Caco-2 (cell line): ENCODE data around the gene ARPP21. TPM values are rescaled to one million over a fixed set of nuclear protein-coding genes. Genes with fewer than 3 reads are reported as not detected.

Experiments used
- BruUV-seq: library from RNA; stranded (reverse); fragments of 400-500 nt; replicated peaks from 2 replicates; lab custom pipeline; 2021; lab: Mats Ljungman, UMichigan
- CTCF ChIA-PET: fragments of 300-600 bp; sonication (Branson Sonifier 250); formaldehyde crosslinking; loops from one replicate; lab custom pipeline; 2022; ENCODE audit warnings: antibody characterized with exemption; lab: Charles Lee
- POLR2A ChIA-PET: fragments of 300-600 bp; sonication (Branson Sonifier 250); formaldehyde crosslinking; loops from one replicate; lab custom pipeline; 2022; ENCODE audit warnings: antibody characterized with exemption; lab: Charles Lee
- DNase-seq, 2 experiments: peaks; one replicate each; pipeline versions ENCODE4 v3.0.0 to v3.0.0-alpha.2; 2020 to 2022
- H3K27me3 ChIP-seq: replicated peaks from 2 replicates; pipeline ENCODE4 v1.6.0; 2011; ENCODE audit warnings: low read length; ENCODE audit not compliant: control insufficient read depth, insufficient read depth
- H3K36me3 ChIP-seq: 2 replicates; pipeline ENCODE4 v1.5.1; 2011; ENCODE audit warnings: low read length; ENCODE audit not compliant: control insufficient read depth, insufficient read depth
- H3K4me1 ChIP-seq: fragments of 250-450 bp; sonication (Bioruptor Pico); 2 replicates; pipeline ENCODE4 v1.5.1; 2020; ENCODE audit warnings: mild to moderate bottlenecking
- H3K4me3 ChIP-seq: 2 replicates; pipeline ENCODE4 v1.5.1; 2011; ENCODE audit warnings: low read depth, mild to moderate bottlenecking, control low read depth, low read length
- H3K9me3 ChIP-seq: fragments of 250-450 bp; sonication (Bioruptor Pico); 2 replicates; pipeline ENCODE4 v1.5.1; 2020; ENCODE audit warnings: mild to moderate bottlenecking, moderate library complexity
- H3K27ac Mint-ChIP-seq: one replicate; pipeline ENCODE4 v1.8.0; 2022; ENCODE audit warnings: mixed read lengths; ENCODE audit not compliant: unreplicated experiment
- H3K27me3 Mint-ChIP-seq: one replicate; pipeline ENCODE4 v1.8.0; 2022; ENCODE audit warnings: mixed read lengths; ENCODE audit not compliant: insufficient read depth, unreplicated experiment
- H3K36me3 Mint-ChIP-seq: one replicate; pipeline ENCODE4 v1.8.0; 2022; ENCODE audit warnings: mild to moderate bottlenecking, mixed read lengths; ENCODE audit not compliant: insufficient read depth, unreplicated experiment
- H3K4me1 Mint-ChIP-seq: one replicate; pipeline ENCODE4 v1.8.0; 2022; ENCODE audit warnings: low read depth, mixed read lengths; ENCODE audit not compliant: unreplicated experiment
- H3K4me3 Mint-ChIP-seq: one replicate; pipeline ENCODE4 v1.8.0; 2022; ENCODE audit warnings: mild to moderate bottlenecking, moderate library complexity, mixed read lengths; ENCODE audit not compliant: unreplicated experiment
- H3K9me3 Mint-ChIP-seq: one replicate; pipeline ENCODE4 v1.8.0; 2022; ENCODE audit warnings: mixed read lengths; ENCODE audit not compliant: unreplicated experiment
- CTCF ChIP-seq, 2 experiments: fragments of 200-600 bp in 1 of 2; IDR thresholded peaks; 1 replicate in 1 of 2; 2 replicates in 1 of 2; pipeline versions ENCODE4 v1.5.1 to v1.8.0; 2011 to 2022; ENCODE audit warnings: antibody characterized with exemption in 1 of 2, control low read depth in 1 of 2, inconsistent platforms in 1 of 2, low read depth in 1 of 2, low read length in 1 of 2, mild to moderate bottlenecking in 1 of 2, moderate library complexity in 1 of 2; ENCODE audit not compliant: insufficient read depth in 1 of 2, severe bottlenecking in 1 of 2, unreplicated experiment in 1 of 2
- intact Hi-C: fragments of 100-400 bp; cut with micrococcal nuclease; formaldehyde crosslinking; loops from one replicate; pipeline ENCODE4 v1.10.0; 2022; ENCODE audit not compliant: unreplicated experiment
- total RNA-seq: library from RNA; stranded (reverse); gene quantifications from 2 replicates; pipeline ENCODE4 v1.2.3, GENCODE V29; 2022

ARPP21 gene
- total RNA-seq, 1 experiment from 2014 or later: not detected

GRCh38 chr3:35727179-35727578, 87.9 kb downstream of the ARPP21 start:
- POLR2A ChIA-PET: no interaction called here

GRCh38 chr3:35733341-35733740, 94.0 kb downstream of the ARPP21 start:
- Mint-ChIP-seq H3K9me3 (no peaks in the 10 kb centered on the region), H3K36me3 (no peaks in the 10 kb centered on the region), H3K4me3 (no peak overlapping the region), H3K27me3 (peaks cover 6% of the 10 kb centered on the region), H3K4me1 (no peaks in the 10 kb centered on the region), H3K27ac (no peak overlapping the region)
- intact Hi-C loops: no loop called here
- ChIA-PET POLR2A (no interaction called here), CTCF (no interaction called here)
- H3K9me3 ChIP-seq: no peaks in the 10 kb centered on the region
- H3K4me3 ChIP-seq: no peak overlapping the region
- no peak for TF ChIP-seq CTCF (IDR thresholded peaks at IDR 0.05; ENCODE audit: insufficient read depth in 1 of 2, low read depth in 1 of 2, low read length in 1 of 2, severe bottlenecking in 1 of 2, unreplicated experiment in 1 of 2)
- no peaks in the 10 kb centered on the region for H3K36me3 ChIP-seq
- no peak for DNase-seq
- H3K27me3 ChIP-seq: no peaks in the 10 kb centered on the region; the same call in 1 of the 2 replicates
- BruUV-seq: no TSS peak
- H3K4me1 ChIP-seq: no peaks in the 10 kb centered on the region

More at GRCh38 chr3:35727179-35727578, 87.9 kb downstream of the ARPP21 start:
- H3K4me1 Mint-ChIP-seq: no peaks in the 10 kb centered on the region
- H3K4me3 ChIP-seq: no peak overlapping the region
- H3K9me3 ChIP-seq: no peaks in the 10 kb centered on the region
- DNase-seq: no peak
- H3K27me3 ChIP-seq: no peaks in the 10 kb centered on the region
- no peak for TF ChIP-seq CTCF (IDR thresholded peaks at IDR 0.05; ENCODE audit: insufficient read depth in 1 of 2, low read depth in 1 of 2, low read length in 1 of 2, severe bottlenecking in 1 of 2, unreplicated experiment in 1 of 2)
- no peak overlapping the region for H3K4me3 Mint-ChIP-seq
- H3K27me3 Mint-ChIP-seq: no peaks in the 10 kb centered on the region
- no peaks in the 10 kb centered on the region for H3K36me3 Mint-ChIP-seq
- CTCF ChIA-PET: no interaction called here
- no TSS peak for BruUV-seq
- H3K36me3 ChIP-seq: no peaks in the 10 kb centered on the region
- intact Hi-C loops: no loop called here
- no peaks in the 10 kb centered on the region for H3K9me3 Mint-ChIP-seq
- no peak overlapping the region for H3K27ac Mint-ChIP-seq
- no peaks in the 10 kb centered on the region for H3K4me1 ChIP-seq

GRCh38 chr3:35733864-35734263, 94.5 kb downstream of the ARPP21 start:
- no peaks in the 10 kb centered on the region for H3K4me1 ChIP-seq
- intact Hi-C loops: no loop called here
- CTCF ChIA-PET: no interaction called here
- H3K9me3 ChIP-seq: no peaks in the 10 kb centered on the region
- BruUV-seq: no TSS peak
- H3K36me3 ChIP-seq: no peaks in the 10 kb centered on the region
- no peaks in the 10 kb centered on the region; the same call in 1 of the 2 replicates for H3K27me3 ChIP-seq
- H3K4me3 Mint-ChIP-seq: no peak overlapping the region
- no peaks in the 10 kb centered on the region for H3K36me3 Mint-ChIP-seq
- no peak for TF ChIP-seq CTCF (IDR thresholded peaks at IDR 0.05; ENCODE audit: insufficient read depth in 1 of 2, low read depth in 1 of 2, low read length in 1 of 2, severe bottlenecking in 1 of 2, unreplicated experiment in 1 of 2)
- no peak overlapping the region for H3K27ac Mint-ChIP-seq
- no peaks in the 10 kb centered on the region for H3K4me1 Mint-ChIP-seq
- POLR2A ChIA-PET: no interaction called here
- no peak overlapping the region for H3K4me3 ChIP-seq
- H3K27me3 Mint-ChIP-seq: peaks cover 6% of the 10 kb centered on the region
- no peak for DNase-seq
- no peaks in the 10 kb centered on the region for H3K9me3 Mint-ChIP-seq
